ENCODE measurements around the gene TCF25.
"Not testable (repeated sequence)": the region's sequence is repeated elsewhere in the genome, so short reads cannot be mapped to it uniquely, and the experiment has no call there.

TCF25 gene

GRCh38 chr16:89845417-89845816, 28.0 kb upstream of the TCF25 start:
- no peak for DNase-seq

DNA sequence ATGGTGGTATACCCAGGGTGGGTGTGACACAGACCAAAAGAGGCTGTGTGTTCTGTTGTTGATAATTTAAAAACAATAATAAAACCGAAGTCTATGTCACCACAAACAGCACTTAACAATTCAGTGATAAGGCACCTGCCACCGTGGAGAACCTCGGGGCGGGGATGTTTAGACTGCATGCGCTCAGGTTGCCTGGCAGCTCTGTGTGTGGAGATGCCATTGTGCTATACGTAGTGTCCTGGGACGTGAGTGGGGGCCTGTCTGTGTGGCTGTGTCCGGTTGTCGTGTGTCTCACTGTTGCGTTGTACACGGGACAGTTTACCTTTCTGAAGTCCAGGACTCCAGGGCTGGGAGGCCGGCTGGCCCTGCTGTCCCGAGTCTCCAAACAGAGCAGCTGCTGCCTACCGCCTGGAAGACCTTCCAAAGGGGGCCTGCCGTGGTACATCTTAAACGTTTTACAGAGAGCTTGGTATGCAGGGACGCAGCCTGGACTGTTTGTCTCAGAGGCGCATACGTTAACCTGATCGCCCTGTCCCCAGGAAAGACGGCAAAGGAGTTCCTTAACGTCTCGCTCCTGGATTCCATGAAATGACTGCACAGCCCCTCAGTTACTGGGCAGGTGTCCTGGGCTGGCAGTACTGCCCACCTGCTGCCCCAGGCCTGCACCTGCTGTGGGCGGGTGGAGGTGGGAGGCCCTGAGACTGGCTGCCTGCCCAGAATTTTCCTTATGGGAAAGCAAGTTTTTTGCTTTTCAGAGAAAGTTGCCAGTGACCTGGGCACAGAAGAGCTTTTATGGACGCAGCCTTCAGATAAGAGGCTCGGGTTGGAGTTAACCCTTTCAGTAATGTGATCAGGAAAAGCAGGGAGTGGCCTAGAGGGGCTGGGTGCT, 26.1 kb upstream of the TCF25 start:
- no peak for DNase-seq

DNA sequence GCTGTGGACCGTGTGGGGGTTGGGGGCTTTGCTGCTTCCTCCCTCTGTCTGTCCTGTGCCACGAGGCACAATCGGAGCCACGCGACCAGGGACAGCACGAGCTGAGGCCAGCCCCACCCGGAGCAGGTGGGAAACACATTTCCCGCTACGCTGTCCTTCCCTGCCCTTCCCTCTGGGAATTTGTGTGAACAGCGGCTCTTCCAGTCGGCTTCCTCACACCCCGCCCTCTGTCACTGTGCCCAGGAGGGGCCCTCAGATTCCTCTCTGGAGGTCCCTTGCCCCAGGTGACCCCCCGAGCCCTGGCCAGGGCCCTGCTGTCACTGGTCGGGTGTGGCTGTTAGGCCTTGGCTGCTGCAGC, 25.5 kb upstream of the TCF25 start:
- no peak for DNase-seq

DNA sequence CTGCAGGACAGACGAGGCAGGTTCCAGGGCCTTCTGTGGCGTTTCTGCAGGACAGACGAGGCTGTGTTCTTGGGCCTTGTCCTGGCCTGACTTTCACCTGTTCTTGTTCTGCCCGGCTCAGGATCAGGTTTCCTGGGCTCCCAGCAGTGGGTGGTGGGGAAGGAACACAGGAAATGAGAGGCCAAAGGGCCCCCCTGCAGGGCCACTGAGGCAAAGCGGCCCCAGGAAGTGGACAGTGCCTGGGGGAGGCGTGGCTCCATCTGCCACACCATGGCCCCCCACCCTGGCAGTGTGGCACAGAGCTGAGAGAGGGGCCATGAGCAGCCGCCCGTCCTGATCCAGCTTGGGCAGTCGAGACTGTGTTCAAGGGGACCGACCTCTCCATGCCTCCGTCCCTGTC, 24.4 kb upstream of the TCF25 start:
- DNase-seq = no peak

DNA sequence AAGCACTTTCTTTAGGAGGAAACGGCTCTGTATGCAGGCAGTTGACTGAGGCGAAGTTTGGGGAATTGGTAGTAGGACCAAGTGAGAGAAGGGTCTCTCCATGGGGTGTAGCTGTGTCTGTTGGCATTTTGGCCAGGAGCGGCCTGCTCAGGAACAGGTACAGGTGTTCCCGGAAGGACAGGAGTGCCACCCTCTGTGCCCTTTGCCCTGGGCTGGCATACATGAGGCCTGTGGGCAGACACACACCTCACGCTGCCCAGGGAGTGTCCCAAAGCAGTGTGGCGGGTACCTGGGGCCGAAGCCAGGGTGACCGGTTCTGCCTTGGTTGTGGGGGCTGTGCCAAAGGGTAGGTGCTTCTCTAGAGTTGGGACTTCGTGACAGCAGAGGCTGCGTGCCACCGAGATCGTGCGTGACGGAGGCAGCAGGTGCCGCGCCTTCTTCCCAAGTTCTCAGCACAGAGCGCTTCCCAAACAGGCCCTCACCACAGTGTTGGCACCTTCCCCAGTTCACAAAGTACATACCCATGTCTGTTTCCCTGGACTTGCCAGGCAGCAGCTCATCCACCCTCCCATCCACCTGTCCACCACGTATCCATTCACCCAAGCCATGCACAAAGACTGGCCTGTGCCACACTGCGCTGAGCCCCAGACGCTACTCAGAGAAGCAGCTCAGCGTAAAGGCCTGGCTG, 19.9 kb upstream of the TCF25 start:
- no peak for DNase-seq

DNA sequence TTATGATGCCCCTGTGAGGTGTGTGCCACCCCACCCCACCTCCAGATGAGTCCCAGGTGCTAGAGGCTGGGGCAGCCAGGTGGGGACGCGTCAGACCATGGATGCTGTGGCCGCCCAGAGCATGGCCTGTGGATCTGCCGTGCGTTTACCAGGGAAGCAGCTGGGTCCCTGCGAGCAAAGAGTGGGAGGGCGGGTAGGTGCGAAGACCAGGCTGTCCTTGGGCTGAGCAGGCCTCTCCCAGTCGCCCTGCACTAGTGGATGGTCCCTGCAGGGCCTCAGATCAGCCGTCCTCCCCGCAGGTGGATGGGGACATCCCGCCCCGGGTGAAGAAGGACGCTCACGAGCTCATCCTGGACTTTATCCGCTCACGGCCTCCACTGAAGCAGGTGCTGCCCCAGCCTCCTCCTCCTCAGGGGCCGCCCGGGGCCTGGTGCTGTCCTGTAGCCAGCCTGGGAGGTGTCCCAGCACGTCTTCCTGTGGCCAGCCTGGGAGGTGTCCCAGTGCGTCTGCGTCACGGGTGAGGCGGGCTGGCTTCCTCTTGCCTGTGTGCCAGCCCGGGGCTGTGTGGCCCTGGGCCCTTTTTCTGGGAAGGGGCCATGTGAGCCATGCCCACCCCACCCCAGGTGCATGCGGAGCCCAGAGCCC, 18.0 kb upstream of the TCF25 start:
- no peak for DNase-seq

- no peak for DNase-seq
These were observed 17.4 kb upstream of the TCF25 start for GRCh38 chr16:89855986-89856385.

DNA sequence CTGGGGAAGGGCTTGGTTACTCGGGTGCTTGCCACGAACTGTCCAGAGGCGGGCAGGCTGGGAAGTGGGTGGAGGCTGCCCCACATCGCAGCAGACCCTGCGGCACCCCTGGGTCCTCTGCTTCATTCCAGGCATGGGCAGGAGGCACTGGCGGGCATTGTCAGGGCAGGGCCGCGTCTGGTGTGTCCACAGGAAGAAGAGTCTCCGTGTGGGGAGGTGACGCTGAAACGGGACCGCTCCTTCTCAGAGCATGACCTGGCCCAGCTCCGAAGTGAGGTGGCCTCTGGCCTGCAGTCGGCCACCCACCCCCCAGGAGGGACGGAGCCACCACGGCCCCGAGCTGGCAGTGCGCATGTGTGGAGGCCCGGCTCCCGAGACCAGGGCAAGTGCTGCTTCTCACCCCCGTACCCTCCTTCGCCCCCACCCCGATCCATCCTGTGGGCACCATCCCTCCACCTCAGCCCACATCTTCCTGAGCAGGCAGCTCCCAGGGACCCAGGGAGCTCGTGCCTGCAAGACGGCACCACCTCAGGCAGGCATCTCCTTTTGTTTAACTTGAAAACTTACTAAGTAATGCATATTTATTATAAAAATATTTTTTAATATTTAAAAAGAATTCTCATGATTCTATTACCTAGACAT, 14.3 kb upstream of the TCF25 start:
- no peak for DNase-seq

- no peak for DNase-seq
These were observed 13.8 kb upstream of the TCF25 start for GRCh38 chr16:89859615-89860007.

DNA sequence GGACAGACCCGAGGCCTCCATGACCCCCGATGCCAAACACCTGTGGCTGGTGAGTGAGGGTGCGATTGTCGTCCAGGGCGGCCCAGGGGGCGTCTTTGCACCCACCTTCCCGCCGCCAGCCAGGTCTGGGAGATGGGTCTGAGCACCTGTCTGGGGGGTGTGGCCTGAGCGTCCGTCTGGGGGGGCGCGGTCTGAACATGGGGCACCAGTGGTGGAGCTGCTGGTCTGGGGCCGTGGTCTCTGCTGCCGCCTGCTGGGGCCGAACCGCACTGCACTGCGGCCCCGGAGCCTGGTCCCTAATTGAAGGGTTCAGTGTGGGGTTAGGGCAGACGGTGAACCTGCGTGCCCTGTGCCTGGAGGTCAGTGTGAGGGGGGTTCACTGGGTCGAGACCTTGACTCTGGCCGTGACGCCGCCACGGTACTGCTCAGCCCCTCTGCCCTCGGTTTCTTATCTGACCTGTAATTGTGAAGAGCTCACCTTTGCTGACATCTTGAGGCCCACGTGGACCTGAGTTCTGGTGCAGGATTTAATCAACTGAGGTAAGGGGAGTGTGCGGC, 12.6 kb upstream of the TCF25 start:
- peak; percentile 66 for DNase-seq

DNA sequence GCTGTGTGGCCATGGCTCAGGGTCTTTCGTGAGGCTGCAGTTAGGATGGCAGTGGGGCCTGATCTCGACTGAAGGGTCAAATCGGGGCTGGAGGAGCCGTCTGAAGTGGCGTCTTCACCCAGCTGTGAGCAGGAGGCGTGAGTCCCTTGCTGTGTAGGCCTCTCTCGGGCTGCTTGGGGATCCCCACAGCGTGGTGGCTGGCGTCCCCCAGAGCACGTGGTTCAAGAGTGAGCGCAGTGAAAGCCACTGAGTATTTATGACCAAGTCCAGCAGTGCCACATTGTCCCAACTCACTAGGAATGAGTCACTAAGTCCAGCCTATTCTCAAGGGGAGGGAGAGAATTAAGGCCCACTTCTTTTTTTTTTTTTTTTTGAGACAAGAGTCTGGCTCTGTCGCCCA, 11.7 kb upstream of the TCF25 start:
- no peak for DNase-seq

GRCh38 chr16:89862732-89863131, 10.7 kb upstream of the TCF25 start:
- no peak for DNase-seq

DNA sequence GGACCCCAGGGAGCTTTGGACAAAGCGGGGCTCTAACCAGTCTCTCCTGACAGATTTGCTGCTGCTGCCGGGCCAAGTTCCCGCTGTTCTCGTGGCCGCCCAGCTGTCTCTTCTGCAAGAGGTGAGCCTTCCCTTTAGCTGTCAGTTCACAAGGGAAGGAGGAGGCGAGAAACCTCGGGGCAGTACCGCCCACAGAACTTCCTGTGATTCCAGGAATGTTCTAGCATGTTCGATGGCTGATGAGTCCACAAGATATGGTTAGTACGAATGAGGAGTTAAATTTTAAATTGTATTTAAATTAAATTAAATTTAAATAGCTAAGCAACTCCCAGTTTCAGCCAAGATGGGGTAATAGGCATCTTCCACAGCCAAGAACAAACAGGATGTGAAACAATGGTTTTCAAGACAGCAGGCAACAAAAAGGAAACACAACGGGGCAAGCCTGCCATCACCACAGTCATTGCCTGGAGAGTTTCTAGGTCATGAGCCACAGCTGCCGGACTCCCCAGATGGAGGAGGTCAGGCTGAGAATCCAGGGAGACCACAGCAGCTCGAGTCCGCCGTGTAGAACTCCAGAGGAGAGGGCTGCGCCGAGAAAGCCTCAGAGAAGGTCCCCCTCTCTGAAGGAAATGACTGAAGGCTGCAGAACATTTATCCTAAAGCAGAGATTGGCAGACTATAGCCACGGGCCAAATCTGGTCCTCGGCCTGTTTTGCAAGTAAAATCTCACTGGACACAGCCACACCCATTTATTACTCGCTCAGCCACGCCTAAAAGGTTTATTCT, 9.5 kb upstream of the TCF25 start:
- no peak for DNase-seq

GRCh38 chr16:89864527-89864820, 8.9 kb upstream of the TCF25 start:
- DNase-seq = no peak

- DNase-seq = no peak
These were observed 5.5 kb upstream of the TCF25 start for GRCh38 chr16:89867918-89868317.

GRCh38 chr16:89869911-89870310, 3.5 kb upstream of the TCF25 start:
- DNase-seq = no peak

GRCh38 chr16:89870440-89870839, 3.0 kb upstream of the TCF25 start:
- DNase-seq = no peak

- no peak for DNase-seq
These were observed 1.5 kb upstream of the TCF25 start for GRCh38 chr16:89871895-89872294.

- DNase-seq = peak; percentile 98
These were observed 739 bp downstream of the TCF25 start for GRCh38 chr16:89873972-89874689.

DNA sequence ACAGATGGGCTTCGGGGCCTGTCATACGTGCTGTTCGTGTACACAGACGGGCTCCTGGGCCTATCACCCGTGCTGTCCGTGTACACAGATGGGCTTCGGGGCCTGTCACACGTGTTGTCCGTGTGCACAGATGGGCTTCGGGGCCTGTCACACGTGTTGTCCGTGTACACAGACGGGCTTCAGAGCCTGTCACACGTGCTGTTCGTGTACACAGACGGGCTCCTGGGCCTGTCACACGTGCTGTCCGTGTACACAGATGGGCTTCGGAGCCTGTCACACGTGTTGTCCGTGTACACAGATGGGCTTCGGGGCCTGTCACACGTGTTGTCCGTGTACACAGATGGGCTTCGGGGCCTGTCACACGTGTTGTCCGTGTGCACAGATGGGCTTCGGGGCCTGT, 5.7 kb downstream of the TCF25 start:
- not testable (repeated sequence) for DNase-seq

GRCh38 chr16:89880477-89881367, 7.3 kb downstream of the TCF25 start:
- DNase-seq = no peak

All from femur (tissue), 1 donor.